HG02571 (cell line): ENCODE measurements around the gene PROC.
"Not testable (repeated sequence)": the region's sequence is repeated elsewhere in the genome, so short reads cannot be mapped to it uniquely, and the experiment has no call there.

Experiments used
- ATAC-seq: cut with Tn5 transposase; IDR thresholded peaks from one replicate; pipeline ENCODE4 v1.9.1; 2021; ENCODE audit warnings: mild to moderate bottlenecking, moderate library complexity; ENCODE audit not compliant: unreplicated experiment

Gene PROC

GRCh38 chr2:127425540-127426490, 7.6 kb downstream of the PROC start:
- no peak for ATAC-seq

GRCh38 chr2:127426501-127427354, 8.5 kb downstream of the PROC start:
- no peak for ATAC-seq

DNA sequence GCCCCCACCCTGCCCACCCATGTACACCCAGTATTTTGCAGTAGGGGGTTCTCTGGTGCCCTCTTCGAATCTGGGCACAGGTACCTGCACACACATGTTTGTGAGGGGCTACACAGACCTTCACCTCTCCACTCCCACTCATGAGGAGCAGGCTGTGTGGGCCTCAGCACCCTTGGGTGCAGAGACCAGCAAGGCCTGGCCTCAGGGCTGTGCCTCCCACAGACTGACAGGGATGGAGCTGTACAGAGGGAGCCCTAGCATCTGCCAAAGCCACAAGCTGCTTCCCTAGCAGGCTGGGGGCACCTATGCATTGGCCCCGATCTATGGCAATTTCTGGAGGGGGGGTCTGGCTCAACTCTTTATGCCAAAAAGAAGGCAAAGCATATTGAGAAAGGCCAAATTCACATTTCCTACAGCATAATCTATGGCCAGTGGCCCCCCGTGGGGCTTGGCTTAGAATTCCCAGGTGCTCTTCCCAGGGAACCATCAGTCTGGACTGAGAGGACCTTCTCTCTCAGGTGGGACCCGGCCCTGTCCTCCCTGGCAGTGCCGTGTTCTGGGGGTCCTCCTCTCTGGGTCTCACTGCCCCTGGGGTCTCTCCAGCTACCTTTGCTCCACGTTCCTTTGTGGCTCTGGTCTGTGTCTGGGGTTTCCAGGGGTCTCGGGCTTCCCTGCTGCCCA, 9.3 kb downstream of the PROC start:
- no peak for ATAC-seq

GRCh38 chr2:127428057-127428814, 10.0 kb downstream of the PROC start:
- no peak for ATAC-seq

DNA sequence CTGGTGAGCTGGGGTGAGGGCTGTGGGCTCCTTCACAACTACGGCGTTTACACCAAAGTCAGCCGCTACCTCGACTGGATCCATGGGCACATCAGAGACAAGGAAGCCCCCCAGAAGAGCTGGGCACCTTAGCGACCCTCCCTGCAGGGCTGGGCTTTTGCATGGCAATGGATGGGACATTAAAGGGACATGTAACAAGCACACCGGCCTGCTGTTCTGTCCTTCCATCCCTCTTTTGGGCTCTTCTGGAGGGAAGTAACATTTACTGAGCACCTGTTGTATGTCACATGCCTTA, 10.5 kb downstream of the PROC start:
- ATAC-seq = no peak

GRCh38 chr2:127429291-127429690, 11.1 kb downstream of the PROC start:
- ATAC-seq = no peak

DNA sequence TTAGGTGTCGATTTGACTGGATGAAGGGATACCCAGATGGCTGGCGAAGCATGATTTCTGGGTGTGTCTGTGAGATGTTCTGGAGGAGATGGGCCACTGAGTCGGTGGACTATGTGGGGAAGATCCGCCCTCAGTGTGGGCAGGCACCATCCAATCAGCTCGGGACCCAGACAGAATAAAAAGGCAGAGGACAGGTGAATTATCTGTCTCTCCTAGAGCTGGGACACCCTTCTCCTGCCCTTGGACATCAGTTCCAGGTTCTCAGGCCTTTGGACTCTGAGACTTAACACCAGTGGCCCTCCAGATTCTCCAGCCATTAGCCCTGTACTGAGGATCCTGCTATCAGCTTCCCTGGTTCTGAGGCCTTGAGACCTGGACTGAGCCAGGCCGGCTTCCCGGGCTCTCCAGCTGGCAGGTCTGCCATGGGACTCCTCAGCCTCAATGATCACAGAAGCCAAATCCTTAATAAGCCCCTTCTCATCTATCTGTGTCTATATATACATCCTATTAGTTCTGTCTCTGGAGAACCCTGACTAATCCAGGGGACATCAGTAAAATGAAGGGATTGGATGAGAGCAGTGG, 11.7 kb downstream of the PROC start:
- no peak for ATAC-seq

DNA sequence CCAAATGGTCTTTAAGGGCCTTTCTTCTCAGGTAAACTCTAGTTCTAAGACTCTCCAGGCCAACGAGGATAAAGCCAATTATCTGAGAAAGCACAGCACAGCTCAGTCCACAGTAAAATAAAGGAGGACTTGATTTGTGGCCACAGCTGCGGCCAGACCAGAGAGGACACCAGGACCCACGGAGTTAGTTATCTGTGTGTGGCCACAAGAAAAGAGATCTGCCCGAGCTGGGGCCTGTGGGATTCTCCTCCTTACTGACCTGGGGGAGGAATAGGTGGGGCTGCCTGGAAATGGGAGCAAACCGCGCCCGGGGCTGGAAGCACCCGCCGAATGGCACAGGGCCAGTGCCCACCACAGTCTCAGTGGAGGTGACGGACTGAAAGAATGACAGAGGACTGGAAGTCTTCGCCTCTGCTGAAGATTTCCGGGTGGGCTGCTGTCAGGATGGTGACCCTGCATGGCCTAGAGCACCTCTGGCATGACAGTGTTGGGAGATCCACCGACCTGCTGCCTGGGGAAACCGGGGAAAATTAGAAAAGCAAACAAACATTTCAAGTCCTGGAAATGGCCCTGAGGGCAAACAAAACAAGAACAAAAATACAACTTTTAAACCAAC, 13.3 kb downstream of the PROC start:
- no peak for ATAC-seq

DNA sequence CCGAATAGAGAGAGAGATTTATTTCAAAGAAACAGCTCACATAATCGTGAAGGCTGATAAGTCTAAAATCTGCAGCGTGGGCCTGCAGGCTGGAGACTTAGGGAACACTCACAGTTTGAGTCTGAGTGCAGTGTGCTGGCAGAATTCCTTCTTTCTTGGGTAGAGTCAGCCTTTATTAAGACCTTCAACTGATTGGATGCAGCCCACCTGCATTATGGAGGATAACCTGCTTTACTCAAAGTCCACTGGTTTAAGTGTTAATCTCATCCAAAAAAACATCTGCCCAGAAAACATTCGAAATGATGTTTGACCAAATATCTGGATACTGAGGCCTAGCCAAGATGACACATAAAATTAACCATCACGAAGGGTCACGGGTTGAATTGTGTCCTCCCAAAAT, 16.3 kb downstream of the PROC start:
- ATAC-seq = no peak

DNA sequence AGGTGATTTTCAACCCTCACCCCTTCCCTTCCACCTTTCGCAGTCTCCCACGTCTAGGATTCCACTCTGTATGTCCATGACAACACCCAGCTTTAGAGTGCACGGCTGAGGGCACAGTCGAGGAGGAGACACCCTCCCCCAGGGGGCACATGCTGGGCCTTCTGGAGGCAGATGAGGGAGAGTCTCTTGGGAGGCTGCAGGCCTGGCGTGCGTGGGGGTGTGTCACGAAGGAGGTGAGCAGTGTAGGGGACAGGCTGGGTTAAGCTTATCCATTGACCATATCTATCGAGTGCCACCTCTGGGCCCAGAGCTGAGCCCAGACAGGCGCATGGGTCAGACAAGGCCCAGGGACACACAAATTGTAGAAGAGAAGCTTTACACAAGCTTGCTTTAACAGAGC, 18.8 kb downstream of the PROC start:
- no peak for ATAC-seq

DNA sequence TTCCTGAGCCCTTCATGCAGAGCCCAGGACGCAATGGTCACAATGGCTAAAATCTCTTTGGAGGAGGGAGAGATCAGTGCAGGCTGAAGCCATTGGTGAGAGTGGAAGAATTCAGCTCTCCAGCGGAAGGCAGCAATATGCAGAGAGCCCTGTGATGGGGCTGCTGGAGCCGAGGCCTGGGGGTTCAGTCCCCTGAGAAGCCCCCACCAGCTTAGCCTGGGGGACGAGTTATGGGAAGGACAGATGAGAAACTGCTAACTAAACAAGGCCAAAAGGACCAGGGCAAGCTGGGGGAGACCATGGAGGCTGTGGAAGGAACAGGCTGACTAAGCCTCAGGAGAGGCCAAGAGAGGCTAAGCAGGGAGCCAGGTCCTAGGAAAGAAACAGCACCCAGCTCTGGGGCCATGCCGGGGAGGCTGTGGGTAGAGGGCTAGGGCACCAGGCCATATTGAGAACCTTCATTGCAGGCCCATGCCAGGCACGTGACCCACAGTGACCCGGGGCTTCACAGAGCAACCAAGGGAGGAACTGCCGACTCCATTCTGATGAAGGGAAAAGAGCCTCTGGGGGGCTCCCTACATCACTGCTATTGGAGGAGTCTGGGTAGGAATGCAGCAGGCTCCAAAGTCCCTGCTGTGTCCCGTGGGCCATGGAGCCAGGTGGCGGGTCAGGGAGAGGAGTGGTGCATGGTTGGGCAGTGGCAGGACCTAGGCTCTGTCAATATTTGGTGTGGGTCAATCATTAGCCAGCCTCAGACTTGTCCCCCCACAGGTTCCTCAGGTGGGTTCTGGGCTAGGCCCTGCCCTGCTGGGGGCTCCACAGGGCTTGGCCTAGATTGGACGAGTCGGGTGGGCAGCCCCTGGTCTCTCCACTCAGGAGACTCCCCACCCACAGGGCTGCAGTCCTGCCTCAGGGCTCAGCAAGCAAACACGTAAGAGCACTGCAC, 19.8 kb downstream of the PROC start:
- ATAC-seq = no peak

DNA sequence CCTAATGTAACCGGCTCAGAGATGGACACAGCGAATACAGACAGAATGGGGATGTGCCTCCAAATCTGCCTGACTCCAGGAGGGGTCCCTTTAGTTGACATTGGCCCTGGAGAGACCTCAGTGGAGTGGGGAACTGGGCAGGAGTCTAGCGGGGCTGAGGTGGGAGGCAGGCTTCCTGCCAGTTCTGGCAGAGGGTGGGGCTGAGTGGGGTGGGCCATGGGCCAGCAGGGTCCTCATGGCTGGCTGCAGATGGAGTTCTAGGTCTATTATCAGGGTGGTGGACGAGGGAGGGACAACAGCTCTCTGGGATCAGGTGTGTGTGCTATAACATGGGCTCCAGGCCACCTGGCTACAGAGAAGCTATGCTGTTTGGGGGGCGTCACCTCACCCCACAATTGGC, 21.1 kb downstream of the PROC start:
- no peak for ATAC-seq

- no peak for ATAC-seq
Measured at GRCh38 chr2:127448526-127448925, 30.3 kb downstream of the PROC start.

GRCh38 chr2:127449414-127449813, 31.2 kb downstream of the PROC start:
- ATAC-seq = no peak

DNA sequence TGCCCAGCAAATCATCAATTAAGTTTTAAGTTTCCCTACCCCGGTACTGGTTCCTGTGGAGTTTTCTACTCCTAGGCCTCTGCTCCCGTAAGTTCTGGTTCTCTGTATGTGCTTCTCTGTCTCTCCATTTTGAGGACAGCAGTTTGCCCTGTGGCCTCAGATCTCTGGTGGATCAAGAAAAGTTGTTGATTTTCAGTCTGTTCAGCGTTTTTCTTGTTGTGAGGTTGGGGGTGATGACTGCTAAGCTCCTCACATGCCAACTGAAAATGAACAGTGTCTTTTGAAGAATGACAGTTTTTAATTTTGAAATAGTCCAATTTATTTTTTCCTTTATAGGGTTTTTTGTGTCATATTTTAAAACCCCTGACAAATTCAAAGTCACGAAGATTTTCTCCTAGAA, 31.7 kb downstream of the PROC start:
- no peak for ATAC-seq

DNA sequence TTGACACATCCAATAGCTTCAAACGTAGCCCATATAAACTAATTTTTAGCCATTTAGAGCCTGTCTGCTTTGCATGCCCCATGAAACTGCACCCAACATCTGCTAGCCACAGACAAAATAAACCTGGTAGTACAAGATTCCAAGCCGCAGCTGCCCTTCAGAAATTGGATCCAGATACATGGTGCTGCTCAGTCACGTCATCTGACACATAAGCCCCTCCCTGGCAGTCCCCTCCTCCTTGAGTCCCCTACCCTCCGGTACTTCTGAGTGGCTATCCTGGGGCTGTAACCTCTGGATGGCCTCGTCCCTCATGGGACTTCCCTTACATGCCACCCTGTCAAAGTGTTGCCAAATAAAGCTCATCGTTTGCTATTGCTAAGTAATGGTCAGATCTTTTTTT, 33.8 kb downstream of the PROC start:
- no peak for ATAC-seq

GRCh38 chr2:127452423-127452822, 34.2 kb downstream of the PROC start:
- ATAC-seq = not testable (repeated sequence)

GRCh38 chr2:127453013-127453391, 34.8 kb downstream of the PROC start:
- no peak for ATAC-seq
